Transverse colon (tissue), 4 donors: Measurements from ENCODE around the gene PPARGC1A. TPM values are rescaled to one million over a fixed set of nuclear protein-coding genes. Genes with fewer than 3 reads are reported as not detected.
A peak's percentile ranks its signal among the peaks of the same experiment; 100 is the strongest.

ENCODE experiments used
- DNase-seq: peaks from one replicate; pipeline ENCODE4 v3.0.0-alpha.2; 2019
- H3K27ac ChIP-seq, 4 donors: fragments of 200-600 bp; sonication (generic); 2 replicates each; pipeline ENCODE4 v1.5.1; 2016 to 2018; ENCODE audit warnings: inconsistent platforms in 4 of 4
- H3K27me3 ChIP-seq: fragments of 200-600 bp; sonication (generic); 2 replicates; pipeline ENCODE4 v1.5.1; 2017; ENCODE audit warnings: inconsistent platforms
- H3K36me3 ChIP-seq, 4 donors: fragments of 200-600 bp; sonication (generic); 2 replicates each; pipeline ENCODE4 v1.5.1; 2017 to 2019; ENCODE audit warnings: inconsistent platforms in 4 of 4
- H3K4me1 ChIP-seq, 4 donors: fragments of 200-600 bp; sonication (generic); 2 replicates each; pipeline ENCODE4 v1.5.1; 2017 to 2020; ENCODE audit warnings: inconsistent platforms in 4 of 4
- H3K4me3 ChIP-seq, 4 donors: fragments of 200-600 bp; sonication (generic); 1 replicate in 1 of 4; 2 replicates in 3 of 4; pipeline versions ENCODE4 v1.5.1 to v1.6.1; 2017 to 2019; ENCODE audit warnings: inconsistent platforms in 4 of 4
- H3K9me3 ChIP-seq, 2 donors: fragments of 200-600 bp; sonication (generic); 2 replicates each; pipeline ENCODE4 v1.5.1; 2017 to 2019; ENCODE audit warnings: inconsistent platforms in 2 of 2
- EP300 ChIP-seq: sonication (generic); formaldehyde crosslinking; IDR thresholded peaks from one replicate; pipeline ENCODE4 v1.6.1; 2017; ENCODE audit warnings: antibody characterized with exemption, low read depth
- POLR2A ChIP-seq: fragments of 450-650 bp; IDR thresholded peaks from one replicate; pipeline ENCODE4 v1.6.1; 2016; ENCODE audit warnings: antibody characterized with exemption, mild to moderate bottlenecking, moderate library complexity
- POLR2AphosphoS5 ChIP-seq, 3 donors: sonication (generic); formaldehyde crosslinking; IDR thresholded peaks; one replicate each; pipeline ENCODE4 v1.6.1; 2016; ENCODE audit warnings: antibody characterized with exemption in 3 of 3
- WGBS, 2 donors: methylation state at CpG; one replicate each; pipeline ENCODE4 v1.1.5; 2018; ENCODE audit warnings: low coverage in 1 of 2; 5-methylcytosine and 5-hydroxymethylcytosine counted together
- in situ Hi-C, 4 donors: fragments of 200-750 bp; cut with MboI; loops; one replicate each; pipeline versions ENCODE4 v1.15.0 to v1.15.1; 2017; ENCODE audit warnings: low sequenced_read_pairs in 3 of 4, low pct_ligation_motif_present in 1 of 4, low pct_unique_long_range_greater_than_20kb in 1 of 4
- intact Hi-C: fragments of 100-400 bp; cut with DNase I; formaldehyde crosslinking; loops from one replicate; pipeline ENCODE4 v1.15.1; 2023; ENCODE audit warnings: low total_unique reads
- total RNA-seq, 4 donors: library from RNA; depleted of rRNA; stranded (reverse); fragments of >200 nt; gene quantifications; one replicate each; pipeline ENCODE4 v1.1.0, GENCODE V29; 2016
- TF ChIP-seq, protein P1 (sequence below), 5 experiments: fragments of 200-600 bp in 3 of 5; fragments of 450-650 bp in 2 of 5; sonication (generic) in 3 of 5; IDR thresholded peaks; 1 replicate in 2 of 5; 2 replicates in 3 of 5; pipeline ENCODE4 v1.5.1; 2016 to 2017; ENCODE audit warnings: antibody characterized with exemption in 5 of 5, inconsistent platforms in 3 of 5, mild to moderate bottlenecking in 2 of 5, moderate library complexity in 1 of 5

PPARGC1A gene
- total RNA-seq, 4 donors from 2014 or later = 63.7 to 4,431 (median 108) TPM

GRCh38 chr4:23877758-23878229, 12.1 kb downstream of the PPARGC1A start:
- Histone ChIP-seq H3K4me3 (peak overlapping the region in 1 of 4 donors; percentile 4), H3K27me3 (no peaks in the 10 kb centered on the region), H3K36me3 (no peaks in the 10 kb centered on the region), H3K4me1 (peaks cover 33 to 83% (median 58%) of the 10 kb centered on the region in 4 donors), H3K9me3 (no peaks in the 10 kb centered on the region), H3K27ac (peak overlapping the region; percentile 71 to 86 (median 78))
- peak; percentile 62 for DNase-seq
- WGBS, 2 donors = 23 to 41% methylated on average over 2 of the region's 2 CpGs
- TF ChIP-seq, protein P1, sequence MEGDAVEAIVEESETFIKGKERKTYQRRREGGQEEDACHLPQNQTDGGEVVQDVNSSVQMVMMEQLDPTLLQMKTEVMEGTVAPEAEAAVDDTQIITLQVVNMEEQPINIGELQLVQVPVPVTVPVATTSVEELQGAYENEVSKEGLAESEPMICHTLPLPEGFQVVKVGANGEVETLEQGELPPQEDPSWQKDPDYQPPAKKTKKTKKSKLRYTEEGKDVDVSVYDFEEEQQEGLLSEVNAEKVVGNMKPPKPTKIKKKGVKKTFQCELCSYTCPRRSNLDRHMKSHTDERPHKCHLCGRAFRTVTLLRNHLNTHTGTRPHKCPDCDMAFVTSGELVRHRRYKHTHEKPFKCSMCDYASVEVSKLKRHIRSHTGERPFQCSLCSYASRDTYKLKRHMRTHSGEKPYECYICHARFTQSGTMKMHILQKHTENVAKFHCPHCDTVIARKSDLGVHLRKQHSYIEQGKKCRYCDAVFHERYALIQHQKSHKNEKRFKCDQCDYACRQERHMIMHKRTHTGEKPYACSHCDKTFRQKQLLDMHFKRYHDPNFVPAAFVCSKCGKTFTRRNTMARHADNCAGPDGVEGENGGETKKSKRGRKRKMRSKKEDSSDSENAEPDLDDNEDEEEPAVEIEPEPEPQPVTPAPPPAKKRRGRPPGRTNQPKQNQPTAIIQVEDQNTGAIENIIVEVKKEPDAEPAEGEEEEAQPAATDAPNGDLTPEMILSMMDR (IDR thresholded peaks at IDR 0.05) = no peak
- TF ChIP-seq POLR2AphosphoS5 (IDR thresholded peaks at IDR 0.05) = peak in 2 of 3 donors; percentile 61 to 70
- intact Hi-C loops = no loop called here
- in situ Hi-C loops = no loop called here

GRCh38 chr4:23876418-23877089, 13.3 kb downstream of the PPARGC1A start:
- 40 to 53% methylated on average over 1 to 3 of the region's 3 CpGs for WGBS, 2 donors
- H3K4me1 ChIP-seq = peaks cover 31 to 71% (median 53%) of the 10 kb centered on the region in 4 donors
- no peak overlapping the region for H3K4me3 ChIP-seq
- TF ChIP-seq POLR2AphosphoS5 (IDR thresholded peaks at IDR 0.05) = no peak
- TF ChIP-seq, protein P1 (IDR thresholded peaks at IDR 0.05) = peak in 3 of 5 experiments; percentile 12 to 39 (median 32)
- TF ChIP-seq POLR2A = no peak
- no peaks in the 10 kb centered on the region for H3K36me3 ChIP-seq
- H3K27ac ChIP-seq = peak overlapping the region; percentile 71 to 86 (median 78)
- no peaks in the 10 kb centered on the region for H3K9me3 ChIP-seq
- peak; percentile 35 for DNase-seq
- H3K27me3 ChIP-seq = no peaks in the 10 kb centered on the region
- in situ Hi-C loops (no loop called here), intact Hi-C loops (no loop called here)

DNA sequence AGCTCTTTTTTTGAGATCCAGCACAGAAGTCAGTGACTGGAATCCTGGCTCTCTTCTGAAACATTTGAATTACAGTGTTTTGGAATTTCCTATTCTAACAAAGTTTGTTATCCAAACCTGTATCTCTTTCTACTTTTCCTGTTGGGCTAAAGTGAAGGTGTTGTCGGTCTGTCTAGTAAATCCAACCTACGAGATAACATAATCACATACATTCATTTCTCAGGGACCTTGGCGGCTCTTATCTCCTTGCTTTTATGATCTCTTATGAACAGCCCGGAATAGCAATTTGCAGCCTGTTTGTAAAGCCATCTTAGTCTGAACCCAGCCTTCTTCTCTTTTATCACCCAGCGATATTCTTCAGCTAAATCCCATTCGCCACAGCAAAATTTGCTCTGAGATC, 14.5 kb downstream of the PPARGC1A start:
- intact Hi-C loops (no loop called here), in situ Hi-C loops (no loop called here)
- peak overlapping the region; percentile 71 to 86 (median 78) for H3K27ac ChIP-seq
- no peak overlapping the region for H3K4me3 ChIP-seq
- peaks cover 26 to 59% (median 44%) of the 10 kb centered on the region in 4 donors for H3K4me1 ChIP-seq
- no peaks in the 10 kb centered on the region for H3K9me3 ChIP-seq
- TF ChIP-seq POLR2A (no peak), POLR2AphosphoS5 (IDR thresholded peaks at IDR 0.05) (no peak), EP300 (no peak)
- TF ChIP-seq, protein P1 (IDR thresholded peaks at IDR 0.05) = no peak
- no peaks in the 10 kb centered on the region for H3K36me3 ChIP-seq
- WGBS, 2 donors = 53 to 67% methylated on average over 6 of the region's 6 CpGs
- DNase-seq = no peak
- no peaks in the 10 kb centered on the region for H3K27me3 ChIP-seq

GRCh38 chr4:23874536-23874901, 15.3 kb downstream of the PPARGC1A start:
- Histone ChIP-seq H3K9me3 (no peaks in the 10 kb centered on the region), H3K27me3 (no peaks in the 10 kb centered on the region), H3K4me1 (peaks cover 23 to 53% (median 42%) of the 10 kb centered on the region in 4 donors), H3K27ac (peak overlapping the region; percentile 71 to 86 (median 78)), H3K36me3 (no peaks in the 10 kb centered on the region), H3K4me3 (no peak overlapping the region)
- intact Hi-C loops (no loop called here), in situ Hi-C loops (no loop called here)
- no peak for DNase-seq
- TF ChIP-seq POLR2AphosphoS5 (IDR thresholded peaks at IDR 0.05) = peak in 2 of 3 donors; percentile 5 to 7
- TF ChIP-seq, protein P1 (IDR thresholded peaks at IDR 0.05) = no peak
- 48 to 75% methylated on average over 1 to 2 of the region's 2 CpGs for WGBS, 2 donors
